SK-N-SH (cell line): ENCODE data around the gene VPS26B. TPM values are rescaled to one million over a fixed set of nuclear protein-coding genes. Genes with fewer than 3 reads are reported as not detected.

Experiments used
- CTCF ChIA-PET: fragments of 300-600, 350-600 bp; formaldehyde crosslinking; extraction: SDS; loops from one replicate; lab custom pipeline; 2021; lab: Yijun Ruan, JAX
- POLR2A ChIA-PET: fragments of 350-600 bp; sonication (Branson Sonifier 250); formaldehyde crosslinking; extraction: SDS; loops from one replicate; lab custom pipeline; 2020; ENCODE audit warnings: antibody characterized with exemption, inconsistent platforms; lab: Yijun Ruan, JAX
- DNase-seq: peaks from one replicate; pipeline ENCODE4 v3.0.0; 2012
- H2AFZ ChIP-seq: fragments of 200-600 bp; sonication (generic); 2 replicates; pipeline ENCODE4 v1.8.1; 2016; ENCODE audit warnings: antibody characterized with exemption, mild to moderate bottlenecking, low read depth
- H3F3A ChIP-seq: fragments of 200-600 bp; sonication (generic); replicated peaks from 2 replicates; pipeline ENCODE3; 2016; ENCODE audit warnings: antibody characterized with exemption, mild to moderate bottlenecking; ENCODE audit not compliant: insufficient read depth
- H3K27ac ChIP-seq, 2 experiments: fragments of 200-500 bp in 1 of 2; fragments of 200-600 bp in 1 of 2; sonication (Bioruptor generic) in 1 of 2; sonication (generic), shearing (Covaris generic) in 1 of 2; 2 replicates each; pipeline versions ENCODE4 v1.5.1 to v1.6.1; 2014 to 2016; ENCODE audit warnings: low read depth in 2 of 2, inconsistent platforms in 1 of 2, low read length in 1 of 2, mild to moderate bottlenecking in 1 of 2, mixed read lengths in 1 of 2
- H3K27me3 ChIP-seq: fragments of 200-600 bp; sonication (generic), shearing (Covaris generic); 2 replicates; pipeline ENCODE4 v1.6.1; 2016; ENCODE audit warnings: mixed run types; ENCODE audit not compliant: insufficient read depth
- H3K36me3 ChIP-seq, 2 experiments: fragments of 200-500 bp in 1 of 2; fragments of 200-600 bp in 1 of 2; sonication (Bioruptor generic) in 1 of 2; sonication (generic) in 1 of 2; replicated peaks in 1 of 2; 2 replicates each; pipeline versions ENCODE3 to v1.5.1; 2014 to 2016; ENCODE audit warnings: low read length in 1 of 2, mild to moderate bottlenecking in 1 of 2; ENCODE audit not compliant: insufficient read depth in 2 of 2, control insufficient read depth in 1 of 2
- H3K4me1 ChIP-seq, 2 experiments: fragments of 200-500 bp in 1 of 2; fragments of 200-600 bp in 1 of 2; sonication (Bioruptor generic) in 1 of 2; sonication (generic), shearing (Covaris generic) in 1 of 2; 2 replicates each; pipeline versions ENCODE4 v1.5.1 to v1.6.1; 2014 to 2016; ENCODE audit warnings: low read depth in 1 of 2, low read length in 1 of 2, mixed run types in 1 of 2; ENCODE audit not compliant: insufficient read depth in 2 of 2, control insufficient read depth in 1 of 2
- H3K4me2 ChIP-seq: fragments of 200-600 bp; sonication (generic), shearing (Covaris generic); 2 replicates; pipeline ENCODE4 v1.6.1; 2017; ENCODE audit warnings: mixed run types
- H3K4me3 ChIP-seq, 2 experiments: fragments of 200-500 bp in 1 of 2; fragments of 200-600 bp in 1 of 2; sonication (Bioruptor generic) in 1 of 2; sonication (generic), shearing (Covaris generic) in 1 of 2; 2 replicates each; pipeline versions ENCODE4 v1.5.1 to v1.8.1; 2014 to 2016; ENCODE audit warnings: low read depth in 2 of 2, inconsistent platforms in 1 of 2, low read length in 1 of 2, mild to moderate bottlenecking in 1 of 2, mixed read lengths in 1 of 2, moderate library complexity in 1 of 2
- H3K79me2 ChIP-seq: fragments of 200-600 bp; sonication (generic); 2 replicates; pipeline ENCODE4 v1.8.1; 2017; ENCODE audit warnings: mild to moderate bottlenecking; ENCODE audit not compliant: insufficient read depth
- H3K9ac ChIP-seq: fragments of 200-600 bp; sonication (generic); 2 replicates; pipeline ENCODE4 v1.6.1; 2017; ENCODE audit warnings: mixed run types
- H3K9me2 ChIP-seq: fragments of 200-600 bp; sonication (generic); 2 replicates; pipeline ENCODE4 v1.6.1; 2017; ENCODE audit warnings: mixed run types
- H3K9me3 ChIP-seq: fragments of 200-600 bp; sonication (generic); 2 replicates; pipeline ENCODE4 v1.6.1; 2017; ENCODE audit warnings: mixed run types, mild to moderate bottlenecking, moderate library complexity
- H4K20me1 ChIP-seq: fragments of 200-600 bp; sonication (generic); 2 replicates; pipeline ENCODE4 v1.6.1; 2017; ENCODE audit warnings: mild to moderate bottlenecking, mixed run types; ENCODE audit not compliant: insufficient read depth
- CHD2 ChIP-seq: fragments of 150-350 bp; IDR thresholded peaks from 2 replicates; pipeline ENCODE4 v1.6.1; 2018; ENCODE audit warnings: low read length; ENCODE audit not compliant: partially characterized antibody
- ELF1 ChIP-seq: IDR thresholded peaks from 2 replicates; pipeline ENCODE4 v1.4.0; 2012
- EP300 ChIP-seq, 2 experiments: IDR thresholded peaks; 2 replicates each; pipeline versions ENCODE4 v1.4.0 to v1.6.1; 2012; ENCODE audit warnings: borderline replicate concordance in 1 of 2, low read depth in 1 of 2, low read length in 1 of 2
- EZH2phosphoT487 ChIP-seq: fragments of 200-600 bp; sonication (generic); IDR thresholded peaks from 2 replicates; pipeline ENCODE4 v1.6.1; 2017; ENCODE audit warnings: low read depth, mixed run types, mild to moderate bottlenecking, antibody characterized with exemption, moderate library complexity, borderline replicate concordance
- FOXM1 ChIP-seq: IDR thresholded peaks from 2 replicates; pipeline ENCODE4 v1.4.0; 2012; ENCODE audit warnings: low read depth, mild to moderate bottlenecking
- GABPA ChIP-seq: IDR thresholded peaks from 2 replicates; pipeline ENCODE4 v1.4.0; 2012; ENCODE audit warnings: low read depth, mild to moderate bottlenecking
- MXI1 ChIP-seq: IDR thresholded peaks from 2 replicates; pipeline ENCODE4 v1.6.1; 2012; ENCODE audit warnings: mild to moderate bottlenecking, low read depth, low read length, improper control_type of control experiment
- NRF1 ChIP-seq: IDR thresholded peaks from 2 replicates; pipeline ENCODE4 v1.6.1; 2012; ENCODE audit warnings: low read depth, mild to moderate bottlenecking, low read length
- POLR2AphosphoS5 ChIP-seq: IDR thresholded peaks from 2 replicates; pipeline ENCODE4 v1.6.1; 2012; ENCODE audit warnings: low read depth, low read length
- SIN3A ChIP-seq: IDR thresholded peaks from 2 replicates; pipeline ENCODE4 v1.6.1; 2012; ENCODE audit warnings: low read depth, mild to moderate bottlenecking, low read length, moderate library complexity, borderline replicate concordance
- TAF1 ChIP-seq: IDR thresholded peaks from 2 replicates; pipeline ENCODE4 v1.6.1; 2012; ENCODE audit warnings: low read depth, mild to moderate bottlenecking, low read length, moderate library complexity, borderline replicate concordance
- TEAD4 ChIP-seq: IDR thresholded peaks from 2 replicates; pipeline ENCODE4 v1.4.0; 2012; ENCODE audit warnings: mild to moderate bottlenecking, borderline replicate concordance; ENCODE audit not compliant: insufficient read depth
- YY1 ChIP-seq: IDR thresholded peaks from 2 replicates; pipeline ENCODE4 v1.4.0; 2012; ENCODE audit warnings: low read depth, mild to moderate bottlenecking
- WGBS: methylation state at CpG from one replicate; pipeline ENCODE4 v1.1.6; 2017; ENCODE audit warnings: low lambda C conversion rate; 5-methylcytosine and 5-hydroxymethylcytosine counted together
- polyA plus RNA-seq, 3 experiments: library from polyadenylated mRNA; depleted of rRNA; stranded (reverse); fragments of >200 nt; gene quantifications; 2 replicates each; pipeline ENCODE4 v1.2.3, GENCODE V29; 2012
- TF ChIP-seq, protein P1 (sequence below): IDR thresholded peaks from 2 replicates; pipeline ENCODE4 v1.4.0; 2012; ENCODE audit warnings: low read depth, borderline replicate concordance
- TF ChIP-seq, protein P2 (sequence below): fragments of 200-600 bp; sonication (generic); IDR thresholded peaks from 2 replicates; pipeline ENCODE4 v1.6.1; 2017; ENCODE audit warnings: antibody characterized with exemption, mild to moderate bottlenecking, moderate library complexity

VPS26B gene
- polyA plus RNA-seq, 1 of the 3 experiments (the other 2 are of a cell fraction), result 53.0 TPM

DNA sequence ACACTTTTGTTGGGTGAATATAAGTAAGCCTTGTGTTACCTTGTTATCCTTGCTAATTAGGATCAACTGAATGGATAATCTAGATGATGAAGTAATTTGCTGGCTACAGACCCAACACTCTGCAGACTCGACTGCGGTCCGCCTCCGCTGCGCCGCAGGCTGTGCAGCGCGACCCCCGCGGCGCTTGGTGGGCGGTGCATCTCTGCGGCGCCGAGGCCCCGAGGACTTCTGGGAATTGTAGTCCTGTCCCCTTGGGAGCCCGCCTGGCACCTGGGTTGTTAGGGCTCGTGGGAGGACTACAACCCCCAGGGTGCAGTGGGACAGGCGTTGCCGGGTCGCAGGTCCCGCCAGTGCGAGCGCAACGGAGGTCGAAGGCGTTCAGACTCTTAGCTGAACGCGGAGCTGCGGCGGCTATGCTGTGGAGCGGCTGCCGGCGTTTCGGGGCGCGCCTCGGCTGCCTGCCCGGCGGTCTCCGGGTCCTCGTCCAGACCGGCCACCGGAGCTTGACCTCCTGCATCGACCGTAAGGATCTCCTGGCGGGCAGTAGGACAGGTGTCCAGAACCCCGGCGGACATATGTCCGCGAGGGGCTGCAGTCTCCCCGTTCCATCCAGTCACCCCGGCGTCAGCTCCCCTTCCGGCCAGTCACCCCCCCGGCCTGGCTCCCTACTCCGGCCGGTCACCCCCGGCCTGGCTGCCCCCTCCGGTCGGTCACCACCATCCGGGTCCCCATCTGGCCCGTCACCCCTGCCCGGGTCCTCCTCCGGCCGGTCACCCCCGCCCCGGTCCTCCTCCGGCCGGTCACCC is 28.9 kb downstream of the VPS26B start, which contains the start of the genes ACAD8 and THYN1:
Gene ACAD8, plus strand, starts transcription at position 381 of the 806 bp plus-strand sequence. Its CDS starts 33 bp downstream, at position 414.
Gene THYN1, minus strand, starts transcription at position 165 of the 806 bp plus-strand sequence. CDS start 470 bp downstream, outside the sequence.
- POLR2A ChIA-PET, result interaction anchor here (0.7 kb wide), 1 partner anchor 28 kb away, joined by 3 read pairs; the partner anchor contains the start of gene VPS26B
- Histone ChIP-seq H3K4me1 (peaks cover 4 to 11% of the 10 kb centered on the region in 2 experiments; a peak in 3 of 4 replicates), H3K36me3 (peaks cover 18 to 32% of the 10 kb centered on the region in 2 experiments), H3K79me2 (peaks cover 35% of the 10 kb centered on the region), H3K9ac (peak within 1 kb of the TSS; percentile 63)
- CTCF ChIA-PET, result interaction anchor here (0.8 to 2.7 kb wide), 7 partner anchors 9 to 42 kb away, joined by 3 to 9 read pairs (median 5); partner anchors contain the start of gene GLB1L3
- WGBS, result 0% methylated on average over 14 of the region's 70 CpGs
- peak; percentile 73 for TF ChIP-seq MXI1
- TF ChIP-seq EP300 (IDR thresholded peaks at IDR 0.05; ENCODE audit: borderline replicate concordance in 1 of 2, low read depth in 1 of 2, low read length in 1 of 2), result peak in 1 of 2 experiments; percentile 23; a peak in 1 of 4 replicates
- peak; percentile 45; the same call in 1 of the 2 replicates for TF ChIP-seq GABPA
- peak; percentile 31; the same call in 1 of the 2 replicates for TF ChIP-seq SIN3A
- no peak for TF ChIP-seq TEAD4
- TF ChIP-seq ELF1, result peak; percentile 64
- TF ChIP-seq NRF1, result peak; percentile 54
- TF ChIP-seq, protein P1, sequence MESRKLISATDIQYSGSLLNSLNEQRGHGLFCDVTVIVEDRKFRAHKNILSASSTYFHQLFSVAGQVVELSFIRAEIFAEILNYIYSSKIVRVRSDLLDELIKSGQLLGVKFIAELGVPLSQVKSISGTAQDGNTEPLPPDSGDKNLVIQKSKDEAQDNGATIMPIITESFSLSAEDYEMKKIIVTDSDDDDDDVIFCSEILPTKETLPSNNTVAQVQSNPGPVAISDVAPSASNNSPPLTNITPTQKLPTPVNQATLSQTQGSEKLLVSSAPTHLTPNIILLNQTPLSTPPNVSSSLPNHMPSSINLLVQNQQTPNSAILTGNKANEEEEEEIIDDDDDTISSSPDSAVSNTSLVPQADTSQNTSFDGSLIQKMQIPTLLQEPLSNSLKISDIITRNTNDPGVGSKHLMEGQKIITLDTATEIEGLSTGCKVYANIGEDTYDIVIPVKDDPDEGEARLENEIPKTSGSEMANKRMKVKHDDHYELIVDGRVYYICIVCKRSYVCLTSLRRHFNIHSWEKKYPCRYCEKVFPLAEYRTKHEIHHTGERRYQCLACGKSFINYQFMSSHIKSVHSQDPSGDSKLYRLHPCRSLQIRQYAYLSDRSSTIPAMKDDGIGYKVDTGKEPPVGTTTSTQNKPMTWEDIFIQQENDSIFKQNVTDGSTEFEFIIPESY, result 0 out of 2 replicates have a peak, but pooled peaks have one; percentile 9
- peak; percentile 65; the same call in 1 of the 2 replicates for TF ChIP-seq TAF1
- no peak for TF ChIP-seq FOXM1
- TF ChIP-seq, protein P2, sequence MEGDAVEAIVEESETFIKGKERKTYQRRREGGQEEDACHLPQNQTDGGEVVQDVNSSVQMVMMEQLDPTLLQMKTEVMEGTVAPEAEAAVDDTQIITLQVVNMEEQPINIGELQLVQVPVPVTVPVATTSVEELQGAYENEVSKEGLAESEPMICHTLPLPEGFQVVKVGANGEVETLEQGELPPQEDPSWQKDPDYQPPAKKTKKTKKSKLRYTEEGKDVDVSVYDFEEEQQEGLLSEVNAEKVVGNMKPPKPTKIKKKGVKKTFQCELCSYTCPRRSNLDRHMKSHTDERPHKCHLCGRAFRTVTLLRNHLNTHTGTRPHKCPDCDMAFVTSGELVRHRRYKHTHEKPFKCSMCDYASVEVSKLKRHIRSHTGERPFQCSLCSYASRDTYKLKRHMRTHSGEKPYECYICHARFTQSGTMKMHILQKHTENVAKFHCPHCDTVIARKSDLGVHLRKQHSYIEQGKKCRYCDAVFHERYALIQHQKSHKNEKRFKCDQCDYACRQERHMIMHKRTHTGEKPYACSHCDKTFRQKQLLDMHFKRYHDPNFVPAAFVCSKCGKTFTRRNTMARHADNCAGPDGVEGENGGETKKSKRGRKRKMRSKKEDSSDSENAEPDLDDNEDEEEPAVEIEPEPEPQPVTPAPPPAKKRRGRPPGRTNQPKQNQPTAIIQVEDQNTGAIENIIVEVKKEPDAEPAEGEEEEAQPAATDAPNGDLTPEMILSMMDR, result no peak
- TF ChIP-seq POLR2AphosphoS5, result peak; percentile 84
- TF ChIP-seq EZH2phosphoT487, result no peak
- peak; percentile 57; the same call in 1 of the 2 replicates for TF ChIP-seq YY1
- peak; percentile 86 for TF ChIP-seq CHD2
- TF ChIP-seq, all 33 proteins: peak for 11
- Histone ChIP-seq H3K9me2 (no peaks in the 10 kb centered on the region), H3K9me3 (no peaks in the 10 kb centered on the region), H3F3A (no peaks in the 10 kb centered on the region), H4K20me1 (no peaks in the 10 kb centered on the region), H2AFZ (peak within 1 kb of the TSS; percentile 87), H3K27ac (peak within 1 kb of the TSS; percentile 23 to 83; a peak in 3 of 4 replicates), H3K27me3 (no peaks in the 10 kb centered on the region), H3K4me2 (peak within 1 kb of the TSS; percentile 91), H3K4me3 (peak within 1 kb of the TSS; percentile 85 to 95)
- peak; percentile 99 for DNase-seq
